Spleen (tissue), 11 donors: ENCODE data around the gene RNF44. TPM values are rescaled to one million over a fixed set of nuclear protein-coding genes. Genes with fewer than 3 reads are reported as not detected.

Experiments
- DNase-seq: peaks from one replicate; pipeline ENCODE4 v3.0.0-alpha.2; 2020
- H3K27ac ChIP-seq, 8 donors: fragments of 200-600 bp; sonication (generic) in 7 of 8; 1 replicate in 4 of 8; 2 replicates in 4 of 8; pipeline versions ENCODE4 v1.5.0 to v1.8.0; 2016 to 2021; ENCODE audit warnings: inconsistent platforms in 4 of 8, mild to moderate bottlenecking in 4 of 8, moderate library complexity in 1 of 8
- H3K27me3 ChIP-seq, 7 donors: fragments of 200-600 bp; sonication (generic) in 6 of 7; replicated peaks in 1 of 7; 1 replicate in 4 of 7; 2 replicates in 3 of 7; pipeline versions ENCODE4 v1.5.0 to v1.8.0; 2016 to 2021; ENCODE audit warnings: inconsistent platforms in 3 of 7, mild to moderate bottlenecking in 1 of 7
- H3K36me3 ChIP-seq, 6 donors: fragments of 200-600 bp; sonication (generic) in 5 of 6; 1 replicate in 4 of 6; 2 replicates in 2 of 6; pipeline versions ENCODE4 v1.5.0 to v1.8.0; 2016 to 2021; ENCODE audit warnings: inconsistent platforms in 2 of 6
- H3K4me1 ChIP-seq, 6 donors: fragments of 200-600 bp; sonication (generic) in 5 of 6; 1 replicate in 3 of 6; 2 replicates in 3 of 6; pipeline versions ENCODE4 v1.5.0 to v1.8.0; 2016 to 2021; ENCODE audit warnings: inconsistent platforms in 3 of 6
- H3K4me3 ChIP-seq, 8 donors: fragments of 200-600 bp; sonication (generic) in 7 of 8; 1 replicate in 4 of 8; 2 replicates in 4 of 8; pipeline versions ENCODE4 v1.5.0 to v1.8.0; 2016 to 2021; ENCODE audit warnings: inconsistent platforms in 4 of 8, mild to moderate bottlenecking in 4 of 8, moderate library complexity in 2 of 8
- H3K9me3 ChIP-seq, 8 donors: fragments of 200-600 bp; sonication (generic) in 7 of 8; 1 replicate in 4 of 8; 2 replicates in 4 of 8; pipeline versions ENCODE4 v1.5.0 to v1.8.0; 2016 to 2021; ENCODE audit warnings: inconsistent platforms in 4 of 8
- CTCF ChIP-seq, 11 experiments: fragments of 200-600 bp in 7 of 11; fragments of 450-650 bp in 4 of 11; sonication (generic) in 4 of 11; IDR thresholded peaks in 8 of 11; conservative IDR thresholded peaks in 3 of 11; 1 replicate in 7 of 11; 2 replicates in 4 of 11; pipeline versions ENCODE4 v1.4.0 to v1.8.0; 2016 to 2021; ENCODE audit warnings: antibody characterized with exemption in 11 of 11, inconsistent platforms in 4 of 11, mild to moderate bottlenecking in 1 of 11
- POLR2A ChIP-seq, 3 donors: fragments of 450-650 bp; IDR thresholded peaks; one replicate each; pipeline ENCODE4 v1.5.1; 2017; ENCODE audit warnings: antibody characterized with exemption in 3 of 3, mild to moderate bottlenecking in 1 of 3
- POLR2AphosphoS5 ChIP-seq, 3 donors: sonication (generic); formaldehyde crosslinking; IDR thresholded peaks; one replicate each; pipeline ENCODE4 v1.5.1; 2017; ENCODE audit warnings: antibody characterized with exemption in 3 of 3
- WGBS, 5 donors: extraction: QIAGEN DNeasy Blood & Tissue Kit in 3 of 5; methylation state at CpG; one replicate each; pipeline versions ENCODE4 v1.1.5 to v1.1.7; 2013 to 2018; 5-methylcytosine and 5-hydroxymethylcytosine counted together
- intact Hi-C: fragments of 100-400 bp; cut with DNase I; formaldehyde crosslinking; loops from one replicate; pipeline ENCODE4 v1.15.0; 2023; ENCODE audit warnings: low total_unique reads
- polyA plus RNA-seq, 3 donors: library from polyadenylated mRNA; stranded (reverse); fragments of 200-250 nt; gene quantifications; one replicate each; pipeline ENCODE4 v1.2.1, GENCODE V29; 2013
- total RNA-seq, 7 donors: library from RNA; depleted of rRNA in 3 of 7; stranded (reverse); fragments of >200 nt in 3 of 7; fragmentation: NEBNext Ultra II Directional in 4 of 7; extraction: Animal tissue kit (Norgen Biotek cat#: 25700) in 4 of 7; gene quantifications; one replicate each; pipeline versions ENCODE4 v1.1.0 to v1.2.1, GENCODE V29; 2016 to 2021
- donor health status: healthy with polysubstance abuse.
- donor health status: DM: no; HTN: no; CAD: no; lungs with moderate emphysema.
- donor health status: DM: no; HTN: no; CAD: no.
- donor health status: Bipolar disorder and iron deficiency.
- donor health status: healthy.
- donor health status: DM: no; HTN: no; CAD: no.
- donor health status: DM: yes; HTN: yes; CAD: no.

The RNF44 gene
- total and polyA plus RNA-seq, 10 donors = 28.0 to 143 (median 103) TPM

DNA sequence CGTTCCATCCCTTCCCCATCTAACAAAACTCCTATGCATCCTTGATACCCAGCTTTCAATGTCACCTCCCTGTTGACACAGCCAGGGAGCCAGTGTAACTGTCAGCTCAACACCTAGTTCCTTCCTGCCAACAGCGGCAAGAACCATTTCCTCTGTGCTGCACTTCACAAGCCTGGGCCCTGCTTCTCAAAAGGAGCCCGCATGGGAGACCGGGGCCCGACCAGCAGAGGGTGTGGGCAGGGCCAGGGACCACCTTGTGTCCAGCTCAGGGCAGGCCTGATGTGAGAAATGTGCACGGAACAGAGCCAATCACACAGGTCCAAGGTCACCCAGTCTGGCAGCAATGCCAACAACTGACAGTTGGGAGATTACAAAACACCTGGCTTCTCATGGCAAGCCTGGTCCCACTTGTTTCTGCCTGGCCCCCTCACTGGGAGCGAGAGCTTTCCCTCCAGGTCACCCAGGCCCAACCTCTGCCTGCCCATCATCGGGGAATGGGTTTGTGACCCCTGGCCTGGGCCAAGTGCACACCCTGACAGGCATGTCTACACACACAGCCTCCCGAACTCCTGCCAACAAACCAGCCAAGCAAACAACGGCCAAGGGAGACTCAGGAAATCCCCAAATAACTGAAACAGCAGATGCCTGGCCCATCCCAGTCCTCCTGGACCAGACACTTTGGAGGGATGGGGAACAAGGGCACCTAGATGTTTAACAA, 3.1 kb downstream of the RNF44 start:
- Histone ChIP-seq H3K4me1 (peaks cover 62 to 86% (median 83%) of the 10 kb centered on the region in 6 donors), H3K9me3 (no peaks in the 10 kb centered on the region), H3K36me3 (peaks cover 0 to 54% (median 27%) of the 10 kb centered on the region in 6 donors), H3K27me3 (no peaks in the 10 kb centered on the region), H3K27ac (peak overlapping the region; percentile 94 to 100 (median 99)), H3K4me3 (peak overlapping the region; percentile 3 to 99 (median 95))
- intact Hi-C loops = loop anchor here (10.0 kb wide), 1 partner anchor 89 kb away; the partner anchor contains the start of gene FAF2
- DNase-seq = peak; percentile 90
- 0 to 6% (median 3%) methylated on average over 8 to 10 of the region's 10 CpGs for WGBS, 5 donors
- peak in 2 of 11 experiments; percentile 10 to 26 for TF ChIP-seq CTCF (IDR thresholded peaks at IDR 0.05 in 8 of 11, conservative IDR thresholded peaks at IDR 0.05 in 3 of 11)
- peak; percentile 54 to 70 (median 69) for TF ChIP-seq POLR2AphosphoS5 (IDR thresholded peaks at IDR 0.05)
- no peak for TF ChIP-seq POLR2A (IDR thresholded peaks at IDR 0.05)

DNA sequence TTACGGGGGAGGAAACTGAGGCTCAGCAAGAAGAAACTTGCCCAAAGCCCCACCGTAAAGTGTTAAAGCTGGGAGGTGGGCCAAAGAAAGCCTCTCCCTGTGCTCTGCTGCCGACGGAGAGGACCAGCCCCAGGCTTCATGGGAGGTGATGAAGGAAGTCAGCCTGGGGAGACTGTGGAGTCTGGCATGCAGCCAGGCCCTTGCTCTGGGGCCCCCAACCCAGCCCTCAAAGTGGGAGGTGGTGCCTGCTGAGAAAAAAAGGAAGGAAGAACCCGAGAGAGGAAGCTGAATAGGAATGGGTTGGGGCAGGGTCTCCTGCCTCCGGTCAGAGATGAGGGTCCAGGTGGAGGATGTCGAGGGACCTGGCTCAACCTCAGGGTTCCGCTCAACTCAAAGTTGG, 3.8 kb downstream of the RNF44 start:
- H3K4me3 ChIP-seq = peak overlapping the region; percentile 3 to 99 (median 95)
- DNase-seq = peak; percentile 87
- intact Hi-C loops = loop anchor here (10.0 kb wide), 1 partner anchor 89 kb away; the partner anchor contains the start of gene FAF2
- no peaks in the 10 kb centered on the region for H3K9me3 ChIP-seq
- peaks cover 0 to 61% (median 34%) of the 10 kb centered on the region in 6 donors for H3K36me3 ChIP-seq
- H3K4me1 ChIP-seq = peaks cover 59 to 86% (median 82%) of the 10 kb centered on the region in 6 donors
- peak overlapping the region; percentile 94 to 100 (median 99) for H3K27ac ChIP-seq
- TF ChIP-seq POLR2A (IDR thresholded peaks at IDR 0.05) (no peak), POLR2AphosphoS5 (IDR thresholded peaks at IDR 0.05) (no peak), CTCF (IDR thresholded peaks at IDR 0.05 in 8 of 11, conservative IDR thresholded peaks at IDR 0.05 in 3 of 11) (no peak)
- WGBS, 5 donors = 8 to 20% (median 8%) methylated on average over 8 of the region's 8 CpGs
- H3K27me3 ChIP-seq = no peaks in the 10 kb centered on the region

- Histone ChIP-seq H3K9me3 (no peaks in the 10 kb centered on the region), H3K4me3 (peak overlapping the region in 5 of 8 donors; percentile 94 to 99 (median 97)), H3K27me3 (no peaks in the 10 kb centered on the region), H3K36me3 (peaks cover 0 to 66% (median 40%) of the 10 kb centered on the region in 6 donors), H3K27ac (peak overlapping the region; percentile 94 to 100 (median 99)), H3K4me1 (peaks cover 56 to 86% (median 79%) of the 10 kb centered on the region in 6 donors)
- 79 to 89% (median 82%) methylated on average over 7 to 9 of the region's 9 CpGs for WGBS, 5 donors
- peak; percentile 85 for DNase-seq
- intact Hi-C loops = loop anchor here (10.0 kb wide), 1 partner anchor 88 kb away; the partner anchor contains the start of gene FAF2
- TF ChIP-seq CTCF (IDR thresholded peaks at IDR 0.05 in 8 of 11, conservative IDR thresholded peaks at IDR 0.05 in 3 of 11) = no peak
- peak in 2 of 3 donors; percentile 11 to 46 for TF ChIP-seq POLR2AphosphoS5 (IDR thresholded peaks at IDR 0.05)
Observed at GRCh38 chr5:176532795-176533194, 4.4 kb downstream of the RNF44 start.
